MM.1S (cell line): ENCODE measurements around the gene FKBP3.
A peak's percentile ranks its signal among the peaks of the same experiment; 100 is the strongest.

Experiments used
- DNase-seq: peaks from one replicate; pipeline ENCODE4 v3.0.0-alpha.2; 2015
- H2AFZ ChIP-seq: fragments of 300-600 bp; sonication (generic); 2 replicates; pipeline ENCODE4 v1.6.0; 2016; ENCODE audit warnings: antibody characterized with exemption, low read length
- H3F3A ChIP-seq: fragments of 300-600 bp; sonication (generic); 2 replicates; pipeline ENCODE4 v1.6.1; 2016; ENCODE audit warnings: mild to moderate bottlenecking, antibody characterized with exemption, low read length, moderate library complexity, mixed read lengths; ENCODE audit not compliant: insufficient read depth
- H3K27ac ChIP-seq: fragments of 300-600 bp; sonication (generic); 2 replicates; pipeline ENCODE4 v1.5.1; 2016; ENCODE audit warnings: mild to moderate bottlenecking, low read length
- H3K27me3 ChIP-seq: fragments of 300-600 bp; sonication (generic); replicated peaks from 2 replicates; pipeline ENCODE4 v1.6.0; 2016; ENCODE audit warnings: low read length; ENCODE audit not compliant: insufficient read depth
- H3K36me3 ChIP-seq: fragments of 300-600 bp; sonication (generic); replicated peaks from 2 replicates; pipeline ENCODE4 v1.6.1; 2016; ENCODE audit warnings: mild to moderate bottlenecking, low read length, mixed read lengths; ENCODE audit not compliant: insufficient read depth
- H3K4me1 ChIP-seq: fragments of 300-600 bp; sonication (generic); 2 replicates; pipeline ENCODE4 v1.6.1; 2016; ENCODE audit warnings: low read length, mixed read lengths
- H3K4me2 ChIP-seq: fragments of 300-600 bp; sonication (generic); 2 replicates; pipeline ENCODE4 v1.6.0; 2016; ENCODE audit warnings: low read depth, low read length
- H3K4me3 ChIP-seq: fragments of 300-600 bp; sonication (generic); 2 replicates; pipeline ENCODE4 v1.5.1; 2016; ENCODE audit warnings: low read length, mixed read lengths
- H3K79me2 ChIP-seq: fragments of 300-600 bp; sonication (generic); 2 replicates; pipeline ENCODE4 v1.6.1; 2016; ENCODE audit warnings: mixed run types, low read length, mixed read lengths
- H3K9ac ChIP-seq: fragments of 300-600 bp; sonication (generic); 2 replicates; pipeline ENCODE4 v1.6.1; 2016; ENCODE audit warnings: low read length, mixed read lengths
- H3K9me2 ChIP-seq: fragments of 300-600 bp; sonication (generic); replicated peaks from 2 replicates; pipeline ENCODE4 v1.6.1; 2016; ENCODE audit warnings: mild to moderate bottlenecking, low read length, mixed read lengths; ENCODE audit not compliant: insufficient read depth
- H3K9me3 ChIP-seq: fragments of 300-600 bp; sonication (generic); replicated peaks from 2 replicates; pipeline ENCODE4 v1.6.1; 2016; ENCODE audit warnings: mild to moderate bottlenecking, low read length, mixed read lengths; ENCODE audit not compliant: insufficient read depth
- H4K20me1 ChIP-seq: fragments of 300-600 bp; sonication (generic); 2 replicates; pipeline ENCODE4 v1.6.1; 2016; ENCODE audit warnings: mild to moderate bottlenecking, low read length, moderate library complexity, mixed read lengths; ENCODE audit not compliant: insufficient read depth
- CTCF ChIP-seq: fragments of 300-600 bp; sonication (generic); IDR thresholded peaks from 2 replicates; pipeline ENCODE4 v1.5.1; 2016; ENCODE audit warnings: antibody characterized with exemption, low read length, mixed read lengths
- EZH2 ChIP-seq: fragments of 300-600 bp; sonication (generic); optimal IDR thresholded peaks from 2 replicates; pipeline ENCODE3; 2017; ENCODE audit warnings: low read depth, mild to moderate bottlenecking, antibody characterized with exemption, low read length, mixed read lengths
- EZH2phosphoT487 ChIP-seq: fragments of 300-600 bp; sonication (generic); IDR thresholded peaks from 2 replicates; pipeline ENCODE4 v1.6.1; 2018; ENCODE audit warnings: antibody characterized with exemption, low read length

Gene FKBP3

GRCh38 chr14:45070215-45070614 lies 64.1 kb downstream of the FKBP3 start:
- Histone ChIP-seq H3K9me3 (no peaks in the 10 kb centered on the region), H3K27ac (no peak overlapping the region), H4K20me1 (no peaks in the 10 kb centered on the region), H3K4me3 (no peak overlapping the region), H3K4me2 (no peak overlapping the region), H3K9me2 (no peaks in the 10 kb centered on the region), H3F3A (no peaks in the 10 kb centered on the region), H3K27me3 (no peaks in the 10 kb centered on the region), H3K9ac (no peak overlapping the region), H3K36me3 (no peaks in the 10 kb centered on the region), H3K79me2 (no peaks in the 10 kb centered on the region), H2AFZ (no peak overlapping the region), H3K4me1 (no peaks in the 10 kb centered on the region)
- no peak for DNase-seq
- TF ChIP-seq EZH2 (no peak), CTCF (no peak), EZH2phosphoT487 (no peak)

GRCh38 chr14:45068396-45068795 lies 65.9 kb downstream of the FKBP3 start:
- Histone ChIP-seq H2AFZ (0 out of 2 replicates have a peak overlapping the region, but pooled peaks have one; percentile 27), H3K4me1 (no peaks in the 10 kb centered on the region), H4K20me1 (no peaks in the 10 kb centered on the region), H3K36me3 (no peaks in the 10 kb centered on the region), H3K9me2 (no peaks in the 10 kb centered on the region), H3K4me2 (peak overlapping the region; percentile 52), H3K9me3 (no peaks in the 10 kb centered on the region), H3K4me3 (peak overlapping the region; percentile 36; the same call in 1 of the 2 replicates), H3K27ac (no peak overlapping the region), H3K79me2 (no peaks in the 10 kb centered on the region), H3K9ac (peak overlapping the region; percentile 23; the same call in 1 of the 2 replicates), H3F3A (no peaks in the 10 kb centered on the region), H3K27me3 (no peaks in the 10 kb centered on the region)
- DNase-seq: peak; percentile 22
- TF ChIP-seq EZH2 (no peak), CTCF (no peak), EZH2phosphoT487 (no peak)

- H3K27ac ChIP-seq: no peak overlapping the region
- H3K9me3 ChIP-seq: no peaks in the 10 kb centered on the region
- H2AFZ ChIP-seq: no peak overlapping the region
- H3K4me1 ChIP-seq: no peaks in the 10 kb centered on the region
- H4K20me1 ChIP-seq: no peaks in the 10 kb centered on the region
- H3K79me2 ChIP-seq: no peaks in the 10 kb centered on the region
- no peaks in the 10 kb centered on the region for H3K9me2 ChIP-seq
- DNase-seq: no peak
- TF ChIP-seq CTCF (no peak), EZH2phosphoT487 (no peak), EZH2 (no peak)
- H3K4me3 ChIP-seq: no peak overlapping the region
- no peak overlapping the region for H3K9ac ChIP-seq
- no peak overlapping the region for H3K4me2 ChIP-seq
- H3K27me3 ChIP-seq: no peaks in the 10 kb centered on the region
- H3K36me3 ChIP-seq: no peaks in the 10 kb centered on the region
- no peaks in the 10 kb centered on the region for H3F3A ChIP-seq
Measured at GRCh38 chr14:45066667-45067066, 67.6 kb downstream of the FKBP3 start.
